ENCODE results near the gene ACTR8. TPM values are rescaled to one million over a fixed set of nuclear protein-coding genes. Genes with fewer than 3 reads are reported as not detected.

The ACTR8 gene
- total and polyA plus RNA-seq, 2 of the 4 experiments (the other 2 are of a cell fraction), result 20.3 to 31.4 TPM

GRCh38 chr3:53885239-53885638 lies 3.3 kb upstream of the ACTR8 start:
- POLR2A ChIA-PET (ENCODE audit: unreplicated experiment), result no interaction called here

More at GRCh38 chr3:53885239-53885638, 3.3 kb upstream of the ACTR8 start:
- Histone ChIP-seq H2AK9ac (replicated peaks; ENCODE audit: low read depth, low read length, poor library complexity) (no peak overlapping the region), H3K56ac (ENCODE audit: extremely low read depth, insufficient read depth, low read length) (no peak overlapping the region), H2BK15ac (ENCODE audit: low read depth, low read length) (no peak overlapping the region), H2AFZ (replicated peaks; ENCODE audit: low read length, poor library complexity) (no peak overlapping the region), H4K5ac (ENCODE audit: low read depth, low read length) (no peak overlapping the region), H3K9ac (ENCODE audit: low read depth, low read length) (no peak overlapping the region), H2AK5ac (ENCODE audit: low read depth, low read length) (no peak overlapping the region), H3K9me1 (ENCODE audit: insufficient read depth, low read length) (peaks cover 6% of the 10 kb centered on the region; the same call in 1 of the 2 replicates), H3K23ac (ENCODE audit: low read depth, low read length) (no peak overlapping the region), H4K91ac (ENCODE audit: insufficient read depth, low read depth, low read length) (no peak overlapping the region), H2BK5ac (ENCODE audit: low read depth, low read length, poor library complexity, severe bottlenecking) (no peak overlapping the region), H3K27me3 (ENCODE audit: control insufficient read depth, insufficient read depth, low read length) (no peaks in the 10 kb centered on the region), H3K79me1 (ENCODE audit: low read depth in 1 of 2, low read length in 2 of 2) (peaks cover 10 to 28% of the 10 kb centered on the region in 2 experiments), H3K14ac (replicated peaks; ENCODE audit: low read depth, low read length) (no peak overlapping the region), H2BK20ac (ENCODE audit: low read depth, low read length) (no peak overlapping the region), H3K4me3 (ENCODE audit: insufficient read depth, low read depth, low read length) (no peak overlapping the region), H3K18ac (ENCODE audit: low read depth, low read length) (no peak overlapping the region), H3K4me1 (ENCODE audit: control insufficient read depth, insufficient read depth, low read length) (peaks cover 8% of the 10 kb centered on the region), H3K4ac (ENCODE audit: low read depth, low read length) (no peak overlapping the region), H4K8ac (ENCODE audit: low read depth in 2 of 2, low read length in 2 of 2) (no peak overlapping the region), H2BK120ac (ENCODE audit: low read depth, low read length) (no peak overlapping the region), H3K4me2 (ENCODE audit: low read depth, low read length) (no peak overlapping the region), H3K36me3 (ENCODE audit: control insufficient read depth, insufficient read depth, low read length) (peaks cover 8% of the 10 kb centered on the region), H3K9me3 (ENCODE audit: control insufficient read depth, insufficient read depth, low read length) (no peaks in the 10 kb centered on the region), H3K27ac (ENCODE audit: insufficient read depth, low read length) (no peak overlapping the region), H4K20me1 (ENCODE audit: insufficient read depth, low read length) (no peaks in the 10 kb centered on the region)
- ATAC-seq (ENCODE audit: low read depth), result no peak
- CTCF ChIA-PET, result no interaction called here
- no TSS peak for BruUV-seq (replicated peaks)
- no peak for TF ChIP-seq POLR2A (IDR thresholded peaks at IDR 0.05; ENCODE audit: low read depth, low read length)
- intact Hi-C loops (cut with micrococcal nuclease) (loop anchor here (10.0 kb wide), 1 partner anchor 540 kb away; the partner anchor contains the start of gene DCP1A), dilution Hi-C loops (cut with HindIII; ENCODE audit: low sequenced_read_pairs, unreplicated experiment) (no loop called here), in situ Hi-C loops (cut with MboI; ENCODE audit: low sequenced_read_pairs) (loop anchor here (25.0 kb wide), 1 partner anchor 598 kb away; no protein-coding TSS in a partner anchor)
- DNase-seq, result peak; percentile 61
- no CpG with 5 or more reads among the region's 3 CpGs for WGBS, 2 experiments (ENCODE audit: extremely low coverage in 2 of 2, insufficient read length in 1 of 2)
